ENCODE results near the gene POLR1B.
"Not testable (repeated sequence)": the region's sequence is repeated elsewhere in the genome, so short reads cannot be mapped to it uniquely, and the experiment has no call there.

POLR1B gene

GRCh38 chr2:112541315-112542122 lies 746 bp upstream of the POLR1B start:
- DNase-seq: peak; percentile 9

DNA sequence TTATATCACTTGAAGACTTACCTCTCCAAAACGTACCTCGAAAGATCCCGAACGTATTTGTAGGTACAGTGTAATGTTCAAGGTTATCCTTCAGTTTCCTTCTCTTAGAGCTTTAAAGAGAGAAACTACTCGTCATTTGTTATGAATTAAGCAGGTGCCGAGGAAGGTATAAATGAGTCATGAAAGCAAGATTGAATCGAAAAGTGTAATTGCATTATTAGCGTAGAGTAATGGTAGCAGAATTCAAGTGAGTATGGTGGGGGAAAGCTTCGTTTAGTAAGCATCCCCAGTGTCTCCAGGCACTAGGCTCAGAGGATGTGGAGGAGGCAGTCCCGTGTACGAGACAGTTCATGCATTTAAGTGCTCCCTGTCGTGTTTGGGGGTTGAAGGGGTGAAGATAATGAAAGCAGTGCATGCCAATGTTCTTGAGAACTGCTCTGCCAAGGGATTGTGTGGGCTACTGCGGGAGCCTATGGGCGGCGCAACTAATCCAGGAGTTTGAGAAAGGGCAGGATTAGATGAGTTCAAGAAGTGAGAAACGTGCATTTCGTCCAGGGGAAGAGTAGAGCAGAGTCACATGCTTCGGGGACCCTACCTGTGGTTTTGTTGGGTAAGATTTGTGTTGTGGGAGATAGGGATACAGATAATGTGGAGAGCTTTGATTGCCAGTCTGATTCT lies 858 bp downstream of the POLR1B start:
- DNase-seq: peak; percentile 14

- DNase-seq: no peak
These were observed 5.1 kb downstream of the POLR1B start for GRCh38 chr2:112547333-112547732.

GRCh38 chr2:112548980-112549379 lies 6.7 kb downstream of the POLR1B start:
- DNase-seq: no peak

DNA sequence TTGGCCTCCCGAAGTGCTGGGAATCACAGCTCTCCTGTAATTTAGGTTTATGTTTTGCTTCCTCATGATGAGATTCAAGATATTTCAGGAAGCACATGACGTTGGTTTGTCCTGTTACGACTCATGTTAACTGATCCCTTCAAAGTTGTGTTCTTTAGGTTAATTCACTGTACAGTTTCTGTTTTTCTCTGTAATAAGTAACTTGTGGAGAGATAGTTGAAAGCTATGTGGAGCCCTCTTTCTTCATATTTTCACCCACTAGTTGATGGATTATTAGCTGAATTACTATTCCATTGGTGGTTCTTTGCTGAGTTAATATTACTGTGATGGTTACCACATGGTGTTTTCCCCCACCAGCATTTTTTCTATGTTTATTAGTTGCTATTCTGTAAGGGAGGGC lies 23.8 kb downstream of the POLR1B start:
- no peak for DNase-seq

- not testable (repeated sequence) for DNase-seq
These were observed 24.2 kb downstream of the POLR1B start for GRCh38 chr2:112566508-112566907.

DNA sequence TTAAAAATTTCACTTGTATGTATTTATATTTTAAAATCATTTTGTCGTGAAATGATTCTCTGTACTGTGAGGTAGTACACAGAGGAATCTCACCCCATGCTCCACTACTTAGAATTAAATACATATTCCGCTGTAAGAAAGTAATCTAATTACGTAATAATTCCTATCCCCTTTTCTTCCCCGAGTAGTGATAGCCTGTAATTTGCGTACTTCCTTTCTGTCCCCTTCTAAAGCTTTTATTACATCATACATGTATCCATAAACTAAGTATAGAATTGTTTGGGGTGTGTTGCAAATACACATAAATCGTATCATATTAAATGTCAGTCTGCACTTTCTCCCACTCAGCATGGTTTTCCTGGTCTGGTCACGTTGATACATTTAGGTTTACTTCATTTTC lies 29.7 kb downstream of the POLR1B start:
- DNase-seq: no peak

DNA sequence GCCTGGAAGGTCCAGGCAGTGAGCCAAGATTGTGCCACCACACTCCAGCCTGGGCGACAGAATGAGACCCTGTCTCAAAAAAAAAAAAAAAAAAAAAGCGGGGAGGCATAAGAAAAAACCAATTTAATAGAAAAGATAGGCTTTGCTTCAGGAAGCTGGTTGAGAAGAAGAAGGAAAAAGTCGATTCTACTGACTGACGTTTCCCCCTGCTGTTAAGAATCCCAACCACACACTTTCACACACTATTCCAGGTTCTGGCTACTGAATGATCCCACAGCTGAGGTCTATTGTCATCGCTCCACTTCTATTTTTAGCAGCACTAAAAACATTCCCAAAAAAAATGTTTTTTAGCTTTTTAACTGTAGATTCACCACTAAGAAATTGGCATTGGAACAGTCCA lies 35.5 kb downstream of the POLR1B start:
- DNase-seq: no peak

DNA sequence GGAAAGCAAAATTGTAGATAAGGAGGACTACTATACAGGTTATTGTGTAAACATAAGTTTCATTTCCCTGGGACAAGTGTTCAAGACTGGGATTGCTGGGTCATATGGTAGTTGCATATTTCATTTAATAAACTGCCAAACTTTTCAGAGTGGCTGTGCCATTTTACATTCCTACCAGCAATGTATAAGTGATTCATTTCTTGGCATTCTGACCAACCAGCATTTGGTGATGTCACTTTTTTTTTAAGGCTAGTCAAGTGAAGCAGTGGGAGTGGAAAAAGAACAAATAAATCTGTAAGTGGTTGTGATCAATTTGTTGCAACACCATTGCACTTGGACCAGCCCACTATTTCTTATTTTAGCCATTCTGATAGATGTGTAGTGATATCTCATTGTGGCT lies 37.0 kb downstream of the POLR1B start:
- no peak for DNase-seq

- no peak for DNase-seq
These were observed 37.8 kb downstream of the POLR1B start for GRCh38 chr2:112580084-112580483.

- peak; percentile 32 for DNase-seq
These were observed 40.1 kb downstream of the POLR1B start for GRCh38 chr2:112582314-112582746.

DNA sequence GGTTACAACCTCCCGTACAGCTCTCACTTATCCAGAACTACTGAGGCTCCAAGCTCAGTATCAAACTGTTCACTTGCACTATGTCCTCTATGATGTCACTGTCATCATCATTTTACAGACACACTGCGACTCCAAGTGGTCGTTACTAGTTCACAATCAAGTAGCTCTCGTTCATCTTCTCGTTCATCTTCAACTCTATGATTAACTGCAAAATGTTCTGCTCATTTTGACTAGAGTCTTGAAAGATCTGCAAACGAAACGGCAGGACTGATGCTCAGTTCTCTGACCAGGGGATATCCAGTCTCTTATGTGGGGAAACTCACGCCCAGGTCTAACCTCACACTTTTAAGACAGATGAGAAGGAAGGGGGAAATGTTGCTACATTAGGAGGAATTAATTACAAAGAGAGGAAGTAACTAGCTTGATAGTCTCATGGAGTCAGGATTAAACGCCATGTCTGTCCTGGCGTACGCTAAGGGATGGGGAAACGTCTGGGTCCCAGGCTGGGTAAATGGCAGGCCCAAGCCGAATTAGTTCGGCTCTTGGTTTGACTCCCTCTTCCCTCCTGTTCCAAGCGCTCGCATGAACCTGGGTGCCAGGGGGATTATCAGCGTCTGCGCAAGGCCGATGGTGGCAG lies 41.4 kb downstream of the POLR1B start:
- no peak for DNase-seq

DNA sequence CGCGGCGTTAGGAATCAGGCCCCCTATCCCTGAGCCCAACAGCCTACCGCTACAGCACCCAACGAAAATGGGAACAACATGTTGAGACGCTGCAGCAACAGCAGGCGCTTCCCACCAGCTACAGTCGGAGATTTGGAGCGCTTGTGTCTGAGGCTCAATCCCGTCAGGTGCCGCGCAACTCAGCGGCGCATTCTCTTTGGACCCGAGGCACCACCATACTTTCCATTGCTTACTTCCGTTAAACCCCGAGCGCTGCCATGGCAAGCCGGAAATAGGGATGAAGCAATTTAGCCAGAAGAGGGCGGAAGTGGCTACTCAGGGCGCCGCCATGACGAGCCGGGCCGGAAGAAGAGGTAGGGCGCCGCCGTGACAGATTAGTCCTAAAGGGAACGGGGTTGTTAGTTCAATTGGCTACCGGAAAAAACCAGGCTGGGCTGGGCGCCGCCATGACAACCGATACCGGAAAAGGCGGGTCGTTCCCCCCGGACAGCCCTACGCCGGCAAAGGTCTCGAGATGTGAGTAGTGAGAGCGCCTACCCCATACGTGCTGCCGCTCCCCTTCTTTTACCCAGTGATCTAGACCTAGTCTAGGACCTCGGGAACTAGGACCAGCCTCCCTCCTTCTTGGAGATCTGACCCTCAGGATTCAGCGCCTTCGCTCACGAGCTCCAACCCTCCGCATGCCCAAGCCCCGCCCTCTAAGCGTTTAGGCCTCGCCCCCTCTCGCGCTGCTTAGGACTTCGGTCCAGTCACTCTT lies 42.0 kb downstream of the POLR1B start, which contains the start of gene CHCHD5:
Gene CHCHD5 (plus strand): TSS at position 476 of the 757 bp plus-strand sequence. CDS start 39 bp downstream, at position 515.
- DNase-seq: peak; percentile 92

- DNase-seq: no peak
These were observed 42.6 kb downstream of the POLR1B start for GRCh38 chr2:112584891-112585250.

GRCh38 chr2:112585400-112585799 lies 43.1 kb downstream of the POLR1B start:
- DNase-seq: no peak

DNA sequence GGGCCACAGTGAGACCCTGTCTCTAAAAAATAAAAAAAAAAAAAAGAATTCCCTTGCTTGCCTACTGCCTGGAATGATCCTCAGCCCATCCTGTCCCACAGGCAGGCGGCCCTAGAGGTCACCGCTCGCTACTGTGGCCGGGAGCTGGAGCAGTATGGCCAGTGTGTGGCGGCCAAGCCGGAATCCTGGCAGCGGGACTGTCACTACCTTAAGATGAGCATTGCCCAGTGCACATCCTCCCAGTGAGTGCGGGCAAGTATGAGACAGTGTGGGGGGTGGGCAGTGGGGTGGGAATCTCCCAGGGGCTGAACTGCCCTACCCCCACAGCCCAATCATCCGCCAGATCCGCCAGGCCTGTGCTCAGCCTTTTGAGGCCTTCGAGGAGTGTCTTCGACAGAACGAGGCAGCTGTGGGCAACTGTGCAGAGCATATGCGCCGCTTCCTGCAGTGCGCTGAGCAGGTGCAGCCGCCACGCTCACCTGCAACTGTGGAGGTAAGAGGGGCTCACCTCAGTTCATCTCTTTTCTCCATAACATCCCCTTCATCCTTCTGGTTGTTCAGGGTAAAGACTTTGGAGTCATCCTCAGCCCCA lies 43.7 kb downstream of the POLR1B start:
- DNase-seq: no peak

DNA sequence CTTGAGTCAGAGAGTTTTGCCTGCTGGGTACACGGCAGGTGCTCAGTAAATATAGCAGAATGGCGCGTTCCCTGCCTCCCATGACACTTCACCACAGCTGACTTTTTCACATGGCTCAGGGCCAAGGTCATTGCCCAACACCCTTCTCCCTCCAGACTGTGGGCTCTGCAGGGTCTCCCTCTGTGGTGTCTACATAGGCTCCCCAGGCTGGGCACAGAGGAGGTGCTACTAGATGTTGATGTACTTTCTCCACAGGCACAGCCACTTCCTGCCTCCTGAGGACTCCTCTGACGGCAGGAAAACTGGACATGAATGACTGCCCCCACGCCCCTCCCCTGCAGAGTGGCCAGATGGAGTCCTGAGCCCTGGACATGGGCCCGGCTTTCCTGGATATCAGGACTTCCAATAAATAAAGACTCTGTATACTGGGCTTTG lies 46.4 kb downstream of the POLR1B start:
- no peak for DNase-seq

DNA sequence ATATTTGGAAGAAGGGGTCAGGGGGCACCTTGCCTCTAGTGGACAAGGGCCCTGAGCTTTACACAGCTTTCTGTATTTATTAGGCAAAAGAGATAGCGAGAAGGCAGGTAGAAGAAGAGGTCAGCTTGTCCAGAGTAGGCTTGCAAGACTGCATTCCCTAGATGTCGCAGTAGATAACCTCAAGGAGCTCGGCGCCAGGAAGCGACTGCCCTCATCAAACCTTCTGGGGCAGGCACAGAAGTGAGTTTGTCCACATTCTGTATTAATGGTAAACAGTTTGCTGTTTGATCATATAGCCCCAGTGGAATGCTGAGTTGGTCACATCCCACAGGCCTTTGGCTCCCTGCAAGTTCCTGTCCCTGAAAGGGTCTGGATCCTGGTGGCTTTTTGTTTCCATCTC lies 49.1 kb downstream of the POLR1B start:
- no peak for DNase-seq

DNA sequence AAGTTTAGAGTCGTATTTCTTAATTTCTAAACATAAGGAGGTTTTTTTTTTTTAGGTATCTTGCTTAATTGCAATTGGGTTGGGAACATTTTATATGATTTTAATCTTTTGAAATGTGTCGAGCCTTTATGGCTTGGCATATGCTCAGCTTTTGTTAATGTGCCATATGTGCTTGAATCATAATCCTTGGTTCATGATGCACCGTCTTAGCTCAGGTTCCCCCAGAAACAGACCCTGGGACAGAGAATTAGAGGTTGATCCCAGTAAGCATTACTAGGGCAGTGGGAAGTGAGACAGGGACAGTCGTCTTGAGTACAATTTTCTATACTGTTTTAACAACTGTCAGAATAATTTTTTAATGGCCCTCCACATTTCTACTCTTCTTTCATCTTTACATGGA lies 51.5 kb downstream of the POLR1B start:
- no peak for DNase-seq

- no peak for DNase-seq
These were observed 55.5 kb downstream of the POLR1B start for GRCh38 chr2:112597537-112598322.

DNA sequence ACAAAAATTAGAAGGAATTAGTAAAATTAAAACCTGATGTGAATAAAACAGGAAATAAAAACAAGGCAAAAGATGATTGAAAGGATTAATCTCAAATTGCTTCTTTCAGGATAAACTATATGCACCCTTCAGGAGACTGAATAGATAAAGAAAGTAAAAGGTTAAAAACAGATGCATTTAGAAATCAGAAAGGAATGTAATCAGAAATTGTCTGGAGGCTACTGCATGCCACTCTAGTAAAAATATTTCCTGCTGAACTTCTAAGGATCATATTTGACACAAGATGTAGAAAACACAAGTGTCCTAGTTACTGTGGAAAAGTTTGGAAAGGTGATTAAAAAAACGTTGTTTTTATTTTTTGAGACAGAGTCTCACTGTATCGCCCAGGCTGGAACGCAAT lies 58.4 kb downstream of the POLR1B start:
- no peak for DNase-seq

GRCh38 chr2:112601754-112602153 lies 59.5 kb downstream of the POLR1B start:
- no peak for DNase-seq
